H1 (cell line): ENCODE data around the gene RNF41. TPM values are rescaled to one million over a fixed set of nuclear protein-coding genes. Genes with fewer than 3 reads are reported as not detected.
A peak's percentile ranks its signal among the peaks of the same experiment; 100 is the strongest.

Source experiments
- ATF3 ChIP-seq: IDR thresholded peaks from 2 replicates; pipeline ENCODE4 v1.6.1; 2011; ENCODE audit warnings: low read depth, mild to moderate bottlenecking, low read length; ENCODE audit not compliant: insufficient read depth
- CHD1 ChIP-seq: IDR thresholded peaks from 2 replicates; pipeline ENCODE4 v1.6.1; 2012; ENCODE audit warnings: low read depth, low read length, improper control_type of control experiment
- CTCF ChIP-seq, 3 experiments: IDR thresholded peaks; 1 replicate in 2 of 3; 2 replicates in 1 of 3; pipeline versions ENCODE4 v1.5.1 to v1.6.1; 2011; ENCODE audit warnings: low read length in 3 of 3, mild to moderate bottlenecking in 3 of 3, inconsistent platforms in 2 of 3, low read depth in 1 of 3, moderate library complexity in 1 of 3; ENCODE audit not compliant: insufficient read depth in 1 of 3; ENCODE audit errors: control extremely low read depth in 1 of 3
- E2F6 ChIP-seq: IDR thresholded peaks from 2 replicates; pipeline ENCODE4 v1.6.1; 2012; ENCODE audit warnings: inconsistent platforms
- HDAC2 ChIP-seq, 2 experiments: fragments of 300-600 bp in 1 of 2; sonication (generic) in 1 of 2; IDR thresholded peaks; 2 replicates each; pipeline ENCODE4 v1.6.1; 2011 to 2012; ENCODE audit warnings: low read depth in 2 of 2, low read length in 2 of 2, mild to moderate bottlenecking in 2 of 2, moderate library complexity in 2 of 2, borderline replicate concordance in 1 of 2, inconsistent platforms in 1 of 2
- KDM4A ChIP-seq: IDR thresholded peaks from one replicate; pipeline ENCODE4 v1.7.1; 2012; ENCODE audit warnings: low read depth, mild to moderate bottlenecking, moderate library complexity, low read length, inconsistent platforms; ENCODE audit not compliant: severe bottlenecking
- MAX ChIP-seq: IDR thresholded peaks from 2 replicates; pipeline ENCODE4 v1.6.1; 2012; ENCODE audit warnings: inconsistent platforms
- SP2 ChIP-seq: IDR thresholded peaks from 2 replicates; pipeline ENCODE4 v1.6.1; 2012; ENCODE audit warnings: mild to moderate bottlenecking, low read length, inconsistent platforms
- SP4 ChIP-seq: IDR thresholded peaks from 2 replicates; pipeline ENCODE4 v1.6.1; 2012; ENCODE audit warnings: low read length, inconsistent platforms
- SUZ12 ChIP-seq: fragments of 200-600 bp; sonication (generic); IDR thresholded peaks from 2 replicates; pipeline ENCODE4 v1.6.1; 2012; ENCODE audit warnings: mild to moderate bottlenecking, inconsistent platforms, low read length, moderate library complexity, mixed read lengths
- polyA plus RNA-seq, 7 experiments: library from polyadenylated mRNA; depleted of rRNA in 3 of 7; stranded (reverse) in 5 of 7; unstranded in 2 of 7; fragments of >200 nt in 5 of 7; fragments of 200-250 nt in 2 of 7; gene quantifications; 1 replicate in 5 of 7; 2 replicates in 1 of 7; 4 replicates in 1 of 7; pipeline versions ENCODE4 v1.2.1 to v1.2.3, GENCODE V29; 2011 to 2013; ENCODE audit warnings: missing spikeins in 2 of 7, mixed read lengths in 2 of 7
- total RNA-seq: library from RNA; stranded (reverse); fragmentation: NEBNext Ultra II Directional; extraction: Animal tissue kit (Norgen Biotek cat#: 25700); gene quantifications from 2 replicates; pipeline ENCODE4 v1.2.1, GENCODE V29; 2021

RNF41 gene
- total and polyA plus RNA-seq, 2 of the 8 experiments (the other 6 are each of a cell fraction or from before 2014, with no cell fraction given): 55.5 to 98.6 TPM

- TF ChIP-seq CTCF (IDR thresholded peaks at IDR 0.05; ENCODE audit: control extremely low read depth in 1 of 3, insufficient read depth in 1 of 3, low read depth in 1 of 3, low read length in 3 of 3) (peak; percentile 75 to 96 (median 84)), SUZ12 (no peak), E2F6 (no peak; the same call in 1 of the 2 replicates), MAX (no peak), SP4 (no peak), SP2 (no peak), KDM4A (no peak), CHD1 (no peak), ATF3 (no peak), HDAC2 (IDR thresholded peaks at IDR 0.05; ENCODE audit: borderline replicate concordance in 1 of 2, low read depth in 2 of 2, low read length in 2 of 2) (no peak)
These were observed 32.4 kb downstream of the RNF41 start, which contains the start of gene SMARCC2 (continued) for GRCh38 chr12:56189099-56189917.
